SK-N-MC (cell line): ENCODE data around the gene CYB5D1.

Experiments used
- EZH2 ChIP-seq: fragments of 200-600 bp; sonication (generic); IDR thresholded peaks from one replicate; pipeline ENCODE4 v1.6.1; 2017; ENCODE audit warnings: antibody characterized with exemption
- FOXP2 ChIP-seq: optimal IDR thresholded peaks from 2 replicates; pipeline ENCODE3; 2011; ENCODE audit warnings: mild to moderate bottlenecking, moderate library complexity; ENCODE audit not compliant: insufficient read depth; ENCODE audit errors: extremely low read length, control extremely low read depth
- POLR2AphosphoS5 ChIP-seq: IDR thresholded peaks from 2 replicates; pipeline ENCODE4 v1.6.1; 2012; ENCODE audit warnings: mild to moderate bottlenecking, low read depth, low read length, borderline replicate concordance

DNA sequence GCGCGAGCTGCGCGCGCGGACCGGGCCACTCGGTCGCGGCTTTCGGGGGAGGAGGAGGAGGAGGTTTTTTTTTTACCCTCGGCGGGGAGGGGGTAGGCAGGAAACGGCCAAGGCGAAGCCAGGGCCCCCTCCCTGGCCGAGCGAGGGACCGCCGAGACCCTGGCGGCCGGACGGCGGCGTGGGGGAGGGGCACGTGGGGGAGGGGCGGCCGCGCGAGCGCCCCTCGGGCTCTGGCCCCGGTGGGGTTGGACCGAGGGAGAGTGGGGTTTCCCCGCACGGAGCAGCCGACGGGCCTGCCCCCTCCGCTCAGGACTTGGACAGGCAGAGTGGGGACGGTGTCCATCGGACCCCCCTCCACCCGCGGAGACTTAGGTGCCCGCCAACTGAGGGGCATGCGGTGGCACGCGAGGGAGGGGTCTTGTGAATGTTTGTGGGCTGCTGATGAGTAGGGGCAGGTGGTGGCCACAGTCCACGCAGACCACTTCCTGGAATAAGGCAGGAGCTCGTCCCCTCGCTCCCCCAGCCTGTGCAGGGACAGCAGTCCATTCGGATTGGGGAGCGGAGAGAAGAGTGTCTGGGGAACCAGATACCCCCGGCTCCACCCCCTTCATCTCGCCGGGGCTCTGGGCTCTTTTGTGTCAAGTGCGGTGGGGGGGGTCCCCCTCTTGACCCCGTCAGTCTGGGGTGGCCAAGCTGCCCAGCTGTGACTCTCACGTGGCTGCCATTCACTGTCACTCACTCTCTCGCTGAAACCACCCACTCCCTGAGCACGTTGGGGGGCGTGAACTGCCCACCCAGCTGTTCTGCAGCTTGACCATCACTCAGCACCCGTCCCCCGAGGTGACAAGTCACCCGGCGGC is 27.8 kb downstream of the CYB5D1 start:
- TF ChIP-seq EZH2 (no peak), POLR2AphosphoS5 (no peak; the same call in 1 of the 2 replicates), FOXP2 (no peak)
